SK-N-SH (cell line): ENCODE measurements around the gene EXOC4.

Source experiments
- GABPA ChIP-seq: IDR thresholded peaks from 2 replicates; pipeline ENCODE4 v1.4.0; 2012; ENCODE audit warnings: low read depth, mild to moderate bottlenecking
- RFX5 ChIP-seq: IDR thresholded peaks from 2 replicates; pipeline ENCODE4 v1.6.1; 2012; ENCODE audit warnings: mild to moderate bottlenecking, improper control_type of control experiment, low read length
- SMC3 ChIP-seq: IDR thresholded peaks from 2 replicates; pipeline ENCODE4 v1.6.1; 2012; ENCODE audit warnings: low read depth, low read length, improper control_type of control experiment
- TF ChIP-seq, protein P1 (sequence below): IDR thresholded peaks from 2 replicates; pipeline ENCODE4 v1.4.0; 2012; ENCODE audit warnings: low read depth
- TF ChIP-seq, protein P2 (sequence below): fragments of 200-600 bp; sonication (generic); IDR thresholded peaks from 2 replicates; pipeline ENCODE4 v1.6.1; 2017; ENCODE audit warnings: antibody characterized with exemption, mild to moderate bottlenecking, moderate library complexity
- TF ChIP-seq, protein P3 (sequence below): fragments of 150-350 bp; IDR thresholded peaks from 2 replicates; pipeline ENCODE4 v1.6.1; 2017; ENCODE audit warnings: antibody characterized with exemption, low read length, low read depth, borderline replicate concordance

DNA sequence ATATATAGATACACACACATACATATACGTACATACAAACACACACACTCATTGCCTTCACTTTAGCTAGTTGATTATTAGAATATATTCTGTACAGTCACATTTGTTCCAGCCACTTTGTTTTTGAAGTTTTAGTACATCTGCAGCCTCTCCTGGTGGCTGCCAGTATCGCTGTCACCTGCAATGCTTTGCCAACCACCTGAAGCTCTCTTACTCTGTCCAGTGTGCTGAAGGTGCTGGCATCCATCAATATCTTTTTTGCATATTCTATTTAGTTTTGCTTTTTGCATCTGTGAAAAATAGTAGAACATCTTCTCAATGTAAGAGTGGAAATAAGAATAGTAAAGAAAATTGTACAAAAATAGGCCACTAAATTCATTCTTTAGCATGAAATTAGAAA is 388.6 kb downstream of the EXOC4 start:
- TF ChIP-seq, protein P1, sequence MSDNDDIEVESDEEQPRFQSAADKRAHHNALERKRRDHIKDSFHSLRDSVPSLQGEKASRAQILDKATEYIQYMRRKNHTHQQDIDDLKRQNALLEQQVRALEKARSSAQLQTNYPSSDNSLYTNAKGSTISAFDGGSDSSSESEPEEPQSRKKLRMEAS: no peak
- no peak for TF ChIP-seq GABPA
- TF ChIP-seq, protein P2, sequence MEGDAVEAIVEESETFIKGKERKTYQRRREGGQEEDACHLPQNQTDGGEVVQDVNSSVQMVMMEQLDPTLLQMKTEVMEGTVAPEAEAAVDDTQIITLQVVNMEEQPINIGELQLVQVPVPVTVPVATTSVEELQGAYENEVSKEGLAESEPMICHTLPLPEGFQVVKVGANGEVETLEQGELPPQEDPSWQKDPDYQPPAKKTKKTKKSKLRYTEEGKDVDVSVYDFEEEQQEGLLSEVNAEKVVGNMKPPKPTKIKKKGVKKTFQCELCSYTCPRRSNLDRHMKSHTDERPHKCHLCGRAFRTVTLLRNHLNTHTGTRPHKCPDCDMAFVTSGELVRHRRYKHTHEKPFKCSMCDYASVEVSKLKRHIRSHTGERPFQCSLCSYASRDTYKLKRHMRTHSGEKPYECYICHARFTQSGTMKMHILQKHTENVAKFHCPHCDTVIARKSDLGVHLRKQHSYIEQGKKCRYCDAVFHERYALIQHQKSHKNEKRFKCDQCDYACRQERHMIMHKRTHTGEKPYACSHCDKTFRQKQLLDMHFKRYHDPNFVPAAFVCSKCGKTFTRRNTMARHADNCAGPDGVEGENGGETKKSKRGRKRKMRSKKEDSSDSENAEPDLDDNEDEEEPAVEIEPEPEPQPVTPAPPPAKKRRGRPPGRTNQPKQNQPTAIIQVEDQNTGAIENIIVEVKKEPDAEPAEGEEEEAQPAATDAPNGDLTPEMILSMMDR: no peak
- TF ChIP-seq SMC3: no peak; the same call in 1 of the 2 replicates
- TF ChIP-seq, protein P3, sequence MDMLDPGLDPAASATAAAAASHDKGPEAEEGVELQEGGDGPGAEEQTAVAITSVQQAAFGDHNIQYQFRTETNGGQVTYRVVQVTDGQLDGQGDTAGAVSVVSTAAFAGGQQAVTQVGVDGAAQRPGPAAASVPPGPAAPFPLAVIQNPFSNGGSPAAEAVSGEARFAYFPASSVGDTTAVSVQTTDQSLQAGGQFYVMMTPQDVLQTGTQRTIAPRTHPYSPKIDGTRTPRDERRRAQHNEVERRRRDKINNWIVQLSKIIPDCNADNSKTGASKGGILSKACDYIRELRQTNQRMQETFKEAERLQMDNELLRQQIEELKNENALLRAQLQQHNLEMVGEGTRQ: no peak
- TF ChIP-seq RFX5: no peak
